Activated naive CD8-positive, alpha-beta T cell treated with anti-CD3 and anti-CD28 coated beads, Interleukin-2, amount 50 U/mL, for 24 hours (primary cell): Measurements from ENCODE around the gene SQOR.

Experiments
- ATAC-seq: fragments of 150-1000 bp; cut with Tn5 transposase; one replicate; pipeline ENCODE4 v1.10.0; 2021
- DNase-seq: peaks from one replicate; pipeline ENCODE4 v3.0.0; 2021
- H3K27ac Mint-ChIP-seq: one replicate; pipeline ENCODE4 v1.8.0; 2021; ENCODE audit warnings: mild to moderate bottlenecking, mixed read lengths
- H3K27me3 Mint-ChIP-seq: one replicate; pipeline ENCODE4 v1.8.0; 2021; ENCODE audit warnings: mixed read lengths
- H3K36me3 Mint-ChIP-seq: one replicate; pipeline ENCODE4 v1.8.0; 2021; ENCODE audit warnings: low read depth, mixed read lengths
- H3K4me1 Mint-ChIP-seq: one replicate; pipeline ENCODE4 v1.8.0; 2021; ENCODE audit warnings: mixed read lengths
- H3K4me3 Mint-ChIP-seq: one replicate; pipeline ENCODE4 v1.8.0; 2021; ENCODE audit warnings: mild to moderate bottlenecking, moderate library complexity, mixed read lengths
- H3K9me3 Mint-ChIP-seq: one replicate; pipeline ENCODE4 v1.8.0; 2021; ENCODE audit warnings: mixed read lengths

The SQOR gene

DNA sequence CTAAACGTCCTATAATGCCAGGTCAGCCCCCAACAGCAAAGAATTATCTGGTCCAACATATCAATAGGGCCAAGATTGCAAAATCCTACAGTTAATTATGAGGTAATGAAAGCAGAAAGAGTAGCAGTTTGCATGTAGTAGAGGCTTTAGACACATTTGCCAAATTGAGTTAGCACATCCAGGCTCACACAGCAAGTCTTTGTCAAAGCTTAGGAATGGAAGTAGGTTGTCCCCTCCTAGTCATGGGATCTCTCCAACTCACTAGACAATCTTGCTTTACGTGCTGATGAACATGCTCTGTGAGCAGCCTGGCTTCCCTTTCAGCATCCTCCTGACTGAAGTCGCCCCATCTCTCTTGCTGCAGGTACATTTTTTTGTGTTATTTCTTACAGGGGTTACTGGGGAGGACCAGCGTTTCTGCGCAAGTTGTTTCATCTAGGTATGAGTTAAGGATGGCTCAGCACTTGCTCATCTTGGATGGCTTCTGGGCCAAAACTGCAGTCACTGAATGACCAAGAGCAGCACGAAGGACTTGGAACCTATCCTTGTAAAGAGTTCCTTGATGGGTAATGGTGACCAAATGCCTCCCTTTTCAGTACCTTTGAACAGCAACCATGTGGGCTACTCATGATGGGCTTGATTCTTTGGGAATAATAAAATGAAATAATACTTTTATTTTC, 55.9 kb downstream of the SQOR start:
- no peak for DNase-seq
- ATAC-seq, result no peak
- Mint-ChIP-seq H3K4me1 (no peaks in the 10 kb centered on the region), H3K27ac (no peak overlapping the region), H3K9me3 (no peaks in the 10 kb centered on the region), H3K4me3 (no peak overlapping the region), H3K36me3 (peaks cover 24% of the 10 kb centered on the region), H3K27me3 (no peaks in the 10 kb centered on the region)

DNA sequence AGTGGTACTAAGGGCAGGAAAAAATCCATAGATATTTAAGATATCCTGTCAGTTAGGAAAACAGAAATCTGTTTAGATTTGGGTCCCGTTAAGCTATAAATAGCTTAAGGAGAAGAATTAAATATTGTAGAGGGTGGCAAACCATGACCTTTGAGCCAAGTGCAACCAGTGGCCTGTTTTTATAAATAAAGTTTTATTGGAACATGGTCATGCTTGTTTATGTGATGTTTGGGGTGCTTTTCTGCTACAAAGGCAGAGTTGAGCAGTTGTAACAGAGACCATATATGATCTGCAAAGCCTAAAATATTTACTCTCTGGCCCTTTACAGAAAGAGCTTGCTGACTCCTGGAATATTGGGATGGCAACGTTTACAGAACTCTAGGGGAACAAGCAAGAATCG, 66.3 kb downstream of the SQOR start:
- no peak overlapping the region for H3K27ac Mint-ChIP-seq
- no peaks in the 10 kb centered on the region for H3K9me3 Mint-ChIP-seq
- H3K27me3 Mint-ChIP-seq, result peaks cover 13% of the 10 kb centered on the region
- H3K4me1 Mint-ChIP-seq, result peaks cover 12% of the 10 kb centered on the region
- ATAC-seq (no peak), DNase-seq (no peak)
- H3K4me3 Mint-ChIP-seq, result no peak overlapping the region
- H3K36me3 Mint-ChIP-seq, result peaks cover 3% of the 10 kb centered on the region

DNA sequence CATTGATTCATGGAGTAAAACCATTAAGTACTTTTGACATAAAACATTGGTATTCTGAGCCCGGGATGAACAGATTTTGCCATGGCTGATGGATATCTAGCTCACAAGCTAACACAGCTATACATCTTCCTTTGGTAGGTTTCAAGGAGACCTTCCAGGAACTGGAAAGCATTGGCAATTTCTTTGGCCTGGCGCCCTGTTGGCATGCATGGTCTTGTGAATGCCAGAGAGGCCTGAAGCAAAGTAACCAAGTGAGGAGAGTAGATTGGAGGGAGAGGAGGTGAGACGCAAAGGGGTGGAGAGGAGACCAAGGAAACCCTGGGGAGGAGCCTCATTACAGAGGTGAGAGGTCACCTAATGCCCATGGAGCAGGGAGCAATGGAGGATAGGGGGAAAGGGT, 67.2 kb downstream of the SQOR start:
- Mint-ChIP-seq H3K4me3 (no peak overlapping the region), H3K27me3 (peaks cover 13% of the 10 kb centered on the region), H3K9me3 (no peaks in the 10 kb centered on the region), H3K27ac (no peak overlapping the region), H3K4me1 (peaks cover 12% of the 10 kb centered on the region), H3K36me3 (peaks cover 3% of the 10 kb centered on the region)
- DNase-seq (no peak), ATAC-seq (no peak)

DNA sequence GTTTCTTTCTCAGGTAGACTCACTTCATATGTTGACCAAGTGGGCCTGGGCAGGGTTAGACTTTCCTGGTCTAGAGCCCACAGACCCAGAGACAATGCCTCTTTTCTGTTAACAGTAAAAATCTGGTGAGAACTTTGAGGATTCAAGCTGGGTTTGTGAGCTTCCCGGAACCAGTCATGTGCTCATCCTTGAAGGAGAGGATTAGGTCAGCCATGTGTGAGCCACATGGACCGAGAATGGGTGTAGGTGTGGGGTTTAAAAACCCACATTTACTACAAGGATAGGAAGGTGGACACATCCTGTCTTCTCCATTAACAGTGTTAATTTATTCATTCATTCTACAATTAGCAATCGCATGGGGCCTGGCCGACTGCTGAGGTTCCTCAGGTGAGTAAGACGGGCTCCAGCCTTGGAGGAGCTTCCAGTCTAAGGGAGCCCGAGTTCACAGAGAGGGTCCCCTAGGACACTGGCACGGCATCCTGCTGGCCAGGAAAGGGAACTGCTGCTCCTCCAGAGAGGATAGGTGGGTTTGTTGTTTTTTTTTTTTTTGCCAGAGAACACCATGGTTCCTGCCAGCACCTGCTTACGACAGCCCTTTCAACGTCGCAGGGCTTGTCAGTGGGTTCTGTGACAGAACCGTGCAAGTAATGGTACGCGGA, 69.0 kb downstream of the SQOR start:
- no peak for ATAC-seq
- Mint-ChIP-seq H3K27ac (no peak overlapping the region), H3K4me1 (peaks cover 12% of the 10 kb centered on the region), H3K36me3 (no peaks in the 10 kb centered on the region), H3K27me3 (peaks cover 13% of the 10 kb centered on the region), H3K4me3 (peak overlapping the region; percentile 75), H3K9me3 (no peaks in the 10 kb centered on the region)
- DNase-seq, result no peak

DNA sequence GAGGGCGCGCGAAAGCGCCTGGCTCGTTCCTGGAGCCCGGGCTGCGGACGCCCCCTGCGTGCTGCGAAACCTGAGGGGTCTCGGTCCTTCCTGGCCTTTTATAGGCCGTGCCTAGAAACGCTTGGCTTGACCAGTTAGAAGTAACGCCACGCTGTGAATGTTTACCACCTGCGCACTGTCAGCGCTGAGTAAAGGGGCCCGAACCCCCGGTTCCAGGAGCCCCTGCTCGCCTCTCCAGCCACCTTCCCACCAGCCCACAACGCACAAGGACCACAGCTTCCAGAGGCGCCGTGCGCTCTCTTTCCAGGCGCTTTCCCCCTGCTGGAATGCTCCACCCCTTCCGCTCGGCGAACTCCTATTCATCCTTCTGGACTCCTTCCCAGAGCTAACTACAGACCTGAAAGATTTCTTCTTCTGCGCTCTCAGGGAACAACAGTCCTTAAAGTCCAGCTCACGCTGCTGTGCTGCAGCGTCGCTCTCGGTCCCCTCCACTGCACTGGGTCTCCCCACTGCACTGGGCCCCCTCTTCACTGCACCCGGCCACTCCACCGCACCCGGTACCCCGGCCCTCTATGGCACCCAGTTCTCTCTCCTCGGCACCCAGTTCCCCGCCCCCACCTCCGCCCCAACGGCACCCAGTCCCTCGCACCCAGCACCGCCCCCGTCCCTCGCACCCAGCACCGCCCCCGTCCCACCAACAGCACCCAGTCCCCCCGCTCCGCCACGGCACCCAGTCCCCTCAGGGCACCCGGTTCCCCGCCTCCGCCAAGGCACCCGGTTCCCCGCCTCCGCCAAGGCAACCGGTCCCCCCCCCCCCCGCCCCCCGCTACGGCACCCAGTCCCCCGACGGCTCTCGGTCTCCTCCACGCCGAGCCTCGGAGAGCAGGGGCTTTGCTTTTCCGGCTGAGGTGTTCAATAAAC, 69.8 kb downstream of the SQOR start:
- H3K9me3 Mint-ChIP-seq, result no peaks in the 10 kb centered on the region
- no peaks in the 10 kb centered on the region for H3K36me3 Mint-ChIP-seq
- DNase-seq (peak; percentile 21), ATAC-seq (no peak)
- H3K27ac Mint-ChIP-seq, result peak overlapping the region; percentile 20
- H3K4me1 Mint-ChIP-seq, result peaks cover 12% of the 10 kb centered on the region
- peak overlapping the region; percentile 79 for H3K4me3 Mint-ChIP-seq
- H3K27me3 Mint-ChIP-seq, result peaks cover 13% of the 10 kb centered on the region

DNA sequence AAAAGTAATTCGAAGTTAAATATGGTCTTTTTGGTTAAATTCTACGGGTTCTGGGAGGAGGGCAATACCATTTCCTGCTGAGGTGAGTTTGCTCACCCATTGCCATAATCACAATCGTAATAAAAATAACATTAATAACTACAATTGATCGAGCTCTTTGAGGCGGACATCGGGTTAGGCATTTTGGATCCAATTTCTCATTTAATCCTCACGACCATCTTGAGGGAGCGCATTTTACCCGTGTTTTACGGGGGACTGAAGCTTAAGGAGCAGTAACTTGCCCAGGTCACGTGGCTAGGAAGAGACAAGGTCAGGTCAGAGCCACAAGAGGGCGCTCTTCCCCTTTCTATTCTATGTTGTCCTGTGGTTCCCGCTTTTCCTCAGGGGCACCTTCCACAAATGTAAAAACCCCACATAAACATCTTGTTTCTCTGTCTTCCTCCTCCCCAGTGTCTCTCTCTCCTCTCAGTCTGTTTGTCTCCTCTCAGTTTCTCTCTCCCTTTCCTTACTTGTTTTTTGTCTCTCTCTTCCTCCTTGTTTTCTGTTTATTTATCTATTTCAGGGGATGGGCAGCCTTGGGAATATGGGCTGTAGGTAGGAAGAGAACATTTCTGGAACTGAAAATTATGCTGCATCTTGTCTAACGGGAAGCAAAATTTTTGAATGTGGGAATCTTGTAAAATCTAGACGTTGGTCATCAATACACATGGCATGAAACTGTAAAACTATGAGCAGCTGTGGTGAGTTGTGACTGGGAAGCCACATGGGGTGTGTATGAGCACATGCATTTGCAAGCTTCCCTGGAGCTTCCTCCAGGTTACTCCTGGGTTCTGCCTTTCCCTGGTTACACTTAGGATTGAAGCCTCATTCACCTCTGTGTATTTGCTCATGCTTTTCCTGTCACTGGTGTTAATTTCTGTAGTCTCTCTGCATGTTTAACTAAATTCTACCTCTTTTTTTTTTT, 71.0 kb downstream of the SQOR start:
- ATAC-seq, result peak; percentile 83
- no peaks in the 10 kb centered on the region for H3K9me3 Mint-ChIP-seq
- peak overlapping the region; percentile 79 for H3K4me3 Mint-ChIP-seq
- peaks cover 14% of the 10 kb centered on the region for H3K27me3 Mint-ChIP-seq
- peaks cover 12% of the 10 kb centered on the region for H3K4me1 Mint-ChIP-seq
- no peaks in the 10 kb centered on the region for H3K36me3 Mint-ChIP-seq
- DNase-seq, result peak; percentile 77
- peak overlapping the region; percentile 53 for H3K27ac Mint-ChIP-seq

DNA sequence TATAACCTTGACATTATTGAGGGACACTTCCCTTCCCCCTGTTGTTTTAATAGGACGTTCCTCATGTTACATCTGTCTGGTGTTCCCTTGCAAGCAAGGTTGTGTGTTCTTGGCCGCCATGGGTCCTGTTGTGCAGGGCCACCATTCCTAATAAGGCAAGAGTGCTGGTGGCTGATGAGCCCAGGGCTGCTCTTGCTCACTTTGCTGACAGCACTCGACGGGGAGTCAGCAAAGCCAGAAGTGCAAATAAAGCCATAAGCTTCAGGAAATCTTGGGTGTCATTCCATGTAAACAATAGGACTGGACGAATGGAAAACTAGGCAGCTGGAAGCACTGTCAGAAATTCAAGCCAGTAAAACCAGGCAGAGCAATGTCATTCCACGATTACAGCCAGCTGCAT, 75.8 kb downstream of the SQOR start:
- Mint-ChIP-seq H3K27me3 (peaks cover 3% of the 10 kb centered on the region), H3K9me3 (no peaks in the 10 kb centered on the region), H3K36me3 (no peaks in the 10 kb centered on the region), H3K27ac (no peak overlapping the region), H3K4me1 (peaks cover 4% of the 10 kb centered on the region), H3K4me3 (no peak overlapping the region)
- DNase-seq, result no peak
- no peak for ATAC-seq

DNA sequence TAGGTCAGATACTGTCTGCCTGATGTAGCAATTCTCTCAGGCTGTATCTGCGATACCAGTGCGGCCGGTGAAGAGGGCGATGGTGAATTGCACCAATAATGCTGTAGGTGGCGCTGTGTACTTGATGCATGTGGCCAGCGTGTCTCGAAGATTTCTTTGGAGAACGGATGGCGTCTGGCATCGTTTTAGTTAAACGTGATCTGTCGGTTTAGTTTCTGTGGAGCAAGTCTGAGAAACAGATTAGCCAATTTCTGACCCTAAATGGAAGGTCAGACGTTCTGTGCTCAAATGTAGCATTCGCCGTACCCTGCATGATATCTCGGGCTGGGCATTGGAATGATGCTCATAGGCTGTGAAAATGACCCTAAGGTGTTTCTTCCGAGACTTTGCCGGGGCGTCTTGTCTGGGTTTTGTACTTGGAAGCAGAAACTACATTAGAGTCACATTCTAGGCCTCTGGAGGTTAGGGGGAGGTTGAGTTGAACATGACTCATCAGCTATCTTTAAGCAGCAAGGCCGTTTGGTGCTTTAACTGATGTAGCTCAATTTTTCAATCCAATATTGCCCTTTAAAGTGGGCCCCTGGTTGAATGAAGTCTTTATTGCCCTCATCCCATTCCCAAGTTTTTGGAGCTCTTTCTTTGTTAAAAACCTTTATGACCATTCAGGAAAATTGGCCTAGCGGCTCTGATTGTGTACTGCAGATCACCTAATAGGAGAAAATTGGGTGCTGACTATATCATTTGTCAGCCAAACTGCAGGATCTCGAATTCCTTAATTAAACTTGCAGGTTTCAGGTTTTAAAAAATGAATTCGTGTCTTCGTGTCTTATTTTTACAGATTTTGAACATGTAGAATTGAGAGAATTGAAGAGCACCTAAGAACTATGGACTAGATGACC, 80.0 kb downstream of the SQOR start:
- Mint-ChIP-seq H3K27ac (no peak overlapping the region), H3K9me3 (no peaks in the 10 kb centered on the region), H3K27me3 (peaks cover 10% of the 10 kb centered on the region), H3K4me1 (no peaks in the 10 kb centered on the region), H3K36me3 (no peaks in the 10 kb centered on the region), H3K4me3 (no peak overlapping the region)
- DNase-seq, result peak; percentile 51
- peak; percentile 57 for ATAC-seq

DNA sequence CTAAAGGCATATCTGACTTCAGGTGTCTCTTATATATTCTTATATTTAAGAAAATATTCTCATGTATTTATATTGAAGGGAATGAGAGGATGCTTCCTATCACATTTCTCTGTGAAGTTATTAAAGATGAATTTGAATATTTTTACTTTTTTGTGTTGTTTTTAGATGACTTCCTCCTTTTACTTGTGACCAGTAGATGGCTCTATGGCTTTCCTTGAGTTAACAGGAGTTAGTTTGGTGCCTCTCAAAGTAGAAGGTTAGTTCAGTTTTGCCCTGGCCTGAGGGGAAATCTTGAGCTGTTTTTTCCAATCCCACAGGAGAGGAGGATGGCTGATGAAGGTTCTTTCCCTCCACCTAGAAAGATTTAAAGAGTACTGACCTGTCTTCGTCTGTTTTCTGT, 80.7 kb downstream of the SQOR start:
- H3K27me3 Mint-ChIP-seq, result peaks cover 14% of the 10 kb centered on the region
- no peak for ATAC-seq
- H3K4me3 Mint-ChIP-seq, result no peak overlapping the region
- H3K4me1 Mint-ChIP-seq, result no peaks in the 10 kb centered on the region
- DNase-seq, result no peak
- H3K36me3 Mint-ChIP-seq, result no peaks in the 10 kb centered on the region
- H3K9me3 Mint-ChIP-seq, result no peaks in the 10 kb centered on the region
- H3K27ac Mint-ChIP-seq, result no peak overlapping the region

DNA sequence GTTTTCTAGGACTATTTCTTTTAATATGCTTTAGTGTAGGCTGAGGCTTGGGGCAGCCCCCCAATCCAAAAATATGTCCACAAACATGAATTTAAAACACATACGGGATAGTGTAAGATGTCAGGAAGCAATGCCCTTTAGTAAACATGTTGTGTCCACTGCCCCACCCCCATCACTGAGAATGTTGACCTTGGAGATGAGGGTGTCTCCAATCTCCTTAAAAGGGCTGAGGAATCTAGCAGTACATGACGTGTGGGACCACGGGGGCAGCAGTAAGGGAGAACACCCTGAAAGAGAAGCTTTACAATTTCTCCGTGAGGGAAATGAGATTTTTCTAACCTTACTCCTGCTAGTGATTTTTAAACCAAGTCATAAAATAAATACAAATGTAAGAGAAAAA, 84.7 kb downstream of the SQOR start:
- no peaks in the 10 kb centered on the region for H3K36me3 Mint-ChIP-seq
- ATAC-seq, result no peak
- H3K27ac Mint-ChIP-seq, result no peak overlapping the region
- H3K4me3 Mint-ChIP-seq, result no peak overlapping the region
- DNase-seq, result no peak
- no peaks in the 10 kb centered on the region for H3K4me1 Mint-ChIP-seq
- no peaks in the 10 kb centered on the region for H3K9me3 Mint-ChIP-seq
- H3K27me3 Mint-ChIP-seq, result peaks cover 14% of the 10 kb centered on the region

DNA sequence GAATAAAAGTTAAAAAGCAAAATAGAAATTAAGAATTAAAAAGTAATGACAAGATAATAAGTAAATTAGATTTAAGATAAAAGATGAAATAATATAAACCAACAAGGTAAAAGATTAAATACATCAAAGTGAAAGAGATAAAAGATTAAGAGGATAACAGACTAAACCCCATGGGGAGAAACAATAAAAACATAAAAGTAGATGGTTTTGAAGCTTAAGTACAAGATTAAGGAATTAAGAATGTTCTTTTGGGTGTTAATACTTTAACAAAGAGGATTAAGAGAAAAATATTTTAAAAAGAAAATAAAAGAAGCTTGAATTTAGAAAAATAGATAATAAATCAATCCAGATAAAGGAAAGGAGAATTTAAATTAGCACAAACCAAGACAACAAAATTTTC, 85.4 kb downstream of the SQOR start:
- Mint-ChIP-seq H3K4me1 (no peaks in the 10 kb centered on the region), H3K27ac (no peak overlapping the region), H3K4me3 (no peak overlapping the region), H3K36me3 (no peaks in the 10 kb centered on the region), H3K27me3 (peaks cover 14% of the 10 kb centered on the region), H3K9me3 (no peaks in the 10 kb centered on the region)
- no peak for DNase-seq
- no peak for ATAC-seq

DNA sequence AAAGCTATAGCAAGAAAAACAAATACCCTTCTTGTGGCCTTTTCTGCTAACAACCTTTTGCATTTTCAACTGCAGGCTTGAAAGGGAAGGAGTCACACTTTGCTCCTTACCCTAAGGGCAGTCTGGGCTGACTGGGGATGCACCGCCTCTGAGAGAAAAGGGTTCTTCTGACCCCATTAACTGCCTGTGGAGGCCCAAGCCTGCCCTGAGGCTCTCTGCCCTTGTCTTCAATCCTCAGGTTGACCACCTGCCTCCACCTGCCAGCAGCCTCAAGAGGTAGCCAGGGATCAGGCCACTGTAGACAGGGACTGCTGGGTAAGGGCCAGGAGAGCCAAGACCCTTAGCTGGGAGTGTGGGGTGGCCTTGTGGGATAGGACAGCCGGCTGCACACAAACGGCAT, 93.8 kb downstream of the SQOR start:
- ATAC-seq (no peak), DNase-seq (no peak)
- H3K4me3 Mint-ChIP-seq, result no peak overlapping the region
- no peaks in the 10 kb centered on the region for H3K36me3 Mint-ChIP-seq
- peaks cover 25% of the 10 kb centered on the region for H3K27me3 Mint-ChIP-seq
- no peak overlapping the region for H3K27ac Mint-ChIP-seq
- H3K9me3 Mint-ChIP-seq, result no peaks in the 10 kb centered on the region
- H3K4me1 Mint-ChIP-seq, result no peaks in the 10 kb centered on the region

DNA sequence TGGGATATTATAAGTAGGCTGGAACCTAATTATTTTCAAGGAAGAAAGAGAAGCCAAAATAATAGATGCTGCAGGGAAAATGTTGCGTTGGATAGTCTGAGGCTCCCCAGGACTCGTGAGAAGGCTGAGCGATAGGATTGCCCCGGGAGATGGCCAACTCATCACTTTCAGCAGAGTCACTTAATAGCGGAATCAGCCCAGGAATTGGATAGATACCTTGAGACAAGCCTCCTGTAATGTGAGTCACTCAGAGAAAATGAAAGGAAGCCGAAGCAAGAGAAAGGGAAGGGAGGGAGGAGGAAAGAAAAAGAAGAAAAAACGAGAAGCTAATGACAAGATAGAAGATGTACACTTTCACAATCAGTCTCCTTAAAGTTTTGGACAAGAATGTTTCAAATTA, 94.3 kb downstream of the SQOR start:
- H3K4me3 Mint-ChIP-seq, result no peak overlapping the region
- no peaks in the 10 kb centered on the region for H3K4me1 Mint-ChIP-seq
- H3K27ac Mint-ChIP-seq, result no peak overlapping the region
- ATAC-seq, result no peak
- H3K27me3 Mint-ChIP-seq, result peaks cover 25% of the 10 kb centered on the region
- H3K36me3 Mint-ChIP-seq, result no peaks in the 10 kb centered on the region
- no peak for DNase-seq
- no peaks in the 10 kb centered on the region for H3K9me3 Mint-ChIP-seq
